HepG2 (cell line): ENCODE results near the gene ZFPM1. TPM values are rescaled to one million over a fixed set of nuclear protein-coding genes. Genes with fewer than 3 reads are reported as not detected.

ENCODE experiments used
- HNRNPK ChIP-seq: fragments of 200-400 bp; formaldehyde crosslinking; IDR thresholded peaks from 2 replicates; pipeline ENCODE4 v1.6.1; 2018; ENCODE audit warnings: low read length, low read depth, moderate library complexity, mild to moderate bottlenecking; ENCODE audit not compliant: poor library complexity, severe bottlenecking
- JUNB ChIP-seq: sonication (generic); formaldehyde crosslinking; IDR thresholded peaks from 2 replicates; pipeline ENCODE4 v1.8.0; 2022; ENCODE audit warnings: missing genetic modification reagents, mild to moderate bottlenecking, borderline replicate concordance
- REXO4 ChIP-seq: sonication (generic); formaldehyde crosslinking; IDR thresholded peaks from 2 replicates; pipeline ENCODE4 v1.8.0; 2022; ENCODE audit warnings: missing genetic modification reagents, mild to moderate bottlenecking, borderline replicate concordance
- SP4 ChIP-seq: sonication (generic); formaldehyde crosslinking; IDR thresholded peaks from 2 replicates; pipeline ENCODE4 v1.8.1; 2023; ENCODE audit warnings: mild to moderate bottlenecking, missing genetic modification reagents
- YEATS2 ChIP-seq: sonication (generic); formaldehyde crosslinking; IDR thresholded peaks from 2 replicates; pipeline ENCODE4 v1.4.0; 2020; ENCODE audit warnings: missing genetic modification reagents, borderline replicate concordance
- polyA plus RNA-seq, 8 experiments: library from polyadenylated mRNA; depleted of rRNA in 3 of 8; stranded (reverse) in 7 of 8; unstranded in 1 of 8; fragments of >200 nt; fragmentation: Illumina TruSeq in 4 of 8; extraction: Trizol in 4 of 8; gene quantifications; 2 replicates each; pipeline versions ENCODE4 v1.2.1 to v1.2.3, GENCODE V29; 2011 to 2016; ENCODE audit warnings: low read depth in 4 of 8, missing spikeins in 1 of 8, mixed read lengths in 1 of 8; ENCODE audit not compliant: insufficient read depth in 1 of 8
- total RNA-seq, 5 experiments: library from RNA; depleted of rRNA; stranded (reverse); fragments of >200 nt; fragmentation: Illumina TruSeq; extraction: Trizol; gene quantifications; 2 replicates each; pipeline ENCODE4 v1.2.3, GENCODE V29; 2016; ENCODE audit warnings: low read depth in 1 of 5
- TF ChIP-seq, protein P1 (sequence below): sonication (generic); formaldehyde crosslinking; IDR thresholded peaks from 2 replicates; pipeline ENCODE4 v1.8.1; 2023; ENCODE audit warnings: mild to moderate bottlenecking, missing genetic modification reagents, borderline replicate concordance
- TF ChIP-seq, protein P2 (sequence below): sonication (generic); formaldehyde crosslinking; IDR thresholded peaks from 2 replicates; pipeline ENCODE4 v1.4.0; 2020; ENCODE audit warnings: missing genetic modification reagents
- TF ChIP-seq, protein P3 (sequence below): sonication (generic); formaldehyde crosslinking; IDR thresholded peaks from 2 replicates; pipeline ENCODE4 v1.8.0; 2022; ENCODE audit warnings: mild to moderate bottlenecking, missing genetic modification reagents; ENCODE audit not compliant: insufficient replicate concordance

The ZFPM1 gene
- total and polyA plus RNA-seq, 2 of the 13 experiments (the other 11 are each of a cell fraction or from before 2014, with no cell fraction given), result 1.3 to 3.8 TPM

DNA sequence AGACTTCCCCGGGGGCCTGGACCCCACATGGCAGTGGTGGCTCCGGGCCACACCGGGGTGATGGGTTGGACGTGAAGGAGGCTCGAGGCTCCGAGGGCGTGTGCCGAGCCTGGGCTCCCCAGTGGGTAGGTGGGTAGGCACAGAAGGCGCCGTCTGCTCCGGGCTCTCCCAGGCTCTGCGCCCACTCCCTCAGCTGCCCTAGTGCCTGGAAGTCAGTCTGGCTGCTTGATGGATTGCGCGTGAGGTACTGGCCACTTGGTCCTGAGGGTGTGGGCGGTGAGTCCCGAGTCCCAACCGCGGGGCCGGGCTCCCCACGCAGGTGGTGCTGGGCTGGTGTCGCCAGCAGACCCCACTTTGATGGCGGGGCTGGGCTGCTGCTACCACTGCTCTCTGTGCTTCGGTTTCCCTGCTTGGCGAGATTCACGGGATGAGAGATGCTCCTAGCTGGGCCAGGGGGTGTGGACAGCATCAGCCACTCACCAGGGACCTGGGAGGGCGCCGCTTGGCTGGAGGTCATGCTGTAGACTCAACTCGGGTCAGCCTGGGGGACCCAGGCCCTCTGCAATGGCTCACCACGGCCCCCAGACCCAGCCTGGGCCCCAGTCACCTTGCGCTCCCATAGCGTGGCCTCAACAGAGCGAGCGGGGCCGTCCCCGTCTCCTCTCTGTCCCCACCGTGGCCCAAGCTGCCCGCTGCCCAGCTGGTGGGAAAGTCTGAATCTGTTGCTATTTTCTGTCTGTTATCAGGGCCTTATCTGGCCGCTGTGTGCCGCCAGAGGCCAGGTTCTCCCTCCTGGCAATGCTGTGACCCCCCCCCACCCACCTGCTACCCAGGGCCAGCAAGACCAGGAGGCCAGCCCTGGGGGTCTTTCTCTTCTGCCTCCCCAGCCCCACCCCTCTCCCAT lies 26.1 kb downstream of the ZFPM1 start (continued):
- TF ChIP-seq SP4 (CRISPR knock-in tag) (no peak), YEATS2 (no peak), REXO4 (no peak), JUNB (CRISPR knock-in tag) (no peak), HNRNPK (no peak)
- TF ChIP-seq, protein P1, sequence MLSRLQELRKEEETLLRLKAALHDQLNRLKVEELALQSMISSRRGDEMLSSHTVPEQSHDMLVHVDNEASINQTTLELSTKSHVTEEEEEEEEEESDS (CRISPR knock-in tag), result no peak
- TF ChIP-seq, protein P2, sequence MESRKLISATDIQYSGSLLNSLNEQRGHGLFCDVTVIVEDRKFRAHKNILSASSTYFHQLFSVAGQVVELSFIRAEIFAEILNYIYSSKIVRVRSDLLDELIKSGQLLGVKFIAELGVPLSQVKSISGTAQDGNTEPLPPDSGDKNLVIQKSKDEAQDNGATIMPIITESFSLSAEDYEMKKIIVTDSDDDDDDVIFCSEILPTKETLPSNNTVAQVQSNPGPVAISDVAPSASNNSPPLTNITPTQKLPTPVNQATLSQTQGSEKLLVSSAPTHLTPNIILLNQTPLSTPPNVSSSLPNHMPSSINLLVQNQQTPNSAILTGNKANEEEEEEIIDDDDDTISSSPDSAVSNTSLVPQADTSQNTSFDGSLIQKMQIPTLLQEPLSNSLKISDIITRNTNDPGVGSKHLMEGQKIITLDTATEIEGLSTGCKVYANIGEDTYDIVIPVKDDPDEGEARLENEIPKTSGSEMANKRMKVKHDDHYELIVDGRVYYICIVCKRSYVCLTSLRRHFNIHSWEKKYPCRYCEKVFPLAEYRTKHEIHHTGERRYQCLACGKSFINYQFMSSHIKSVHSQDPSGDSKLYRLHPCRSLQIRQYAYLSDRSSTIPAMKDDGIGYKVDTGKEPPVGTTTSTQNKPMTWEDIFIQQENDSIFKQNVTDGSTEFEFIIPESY (CRISPR knock-in tag), result peak; percentile 66; the same call in 1 of the 2 replicates
- TF ChIP-seq, protein P3, sequence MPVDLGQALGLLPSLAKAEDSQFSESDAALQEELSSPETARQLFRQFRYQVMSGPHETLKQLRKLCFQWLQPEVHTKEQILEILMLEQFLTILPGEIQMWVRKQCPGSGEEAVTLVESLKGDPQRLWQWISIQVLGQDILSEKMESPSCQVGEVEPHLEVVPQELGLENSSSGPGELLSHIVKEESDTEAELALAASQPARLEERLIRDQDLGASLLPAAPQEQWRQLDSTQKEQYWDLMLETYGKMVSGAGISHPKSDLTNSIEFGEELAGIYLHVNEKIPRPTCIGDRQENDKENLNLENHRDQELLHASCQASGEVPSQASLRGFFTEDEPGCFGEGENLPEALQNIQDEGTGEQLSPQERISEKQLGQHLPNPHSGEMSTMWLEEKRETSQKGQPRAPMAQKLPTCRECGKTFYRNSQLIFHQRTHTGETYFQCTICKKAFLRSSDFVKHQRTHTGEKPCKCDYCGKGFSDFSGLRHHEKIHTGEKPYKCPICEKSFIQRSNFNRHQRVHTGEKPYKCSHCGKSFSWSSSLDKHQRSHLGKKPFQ (CRISPR knock-in tag), result no peak
